Fibroblast of the aortic adventitia (primary cell): ENCODE data around the gene TRIM42. TPM values are rescaled to one million over a fixed set of nuclear protein-coding genes. Genes with fewer than 3 reads are reported as not detected.
A peak's percentile ranks its signal among the peaks of the same experiment; 100 is the strongest.

Experiments used
- DNase-seq: peaks from one replicate; pipeline ENCODE4 v3.0.0-alpha.2; 2010; ENCODE audit warnings: low read depth
- H3K4me3 ChIP-seq: 2 replicates; pipeline ENCODE4 v1.5.1; 2011; ENCODE audit warnings: low read depth, mild to moderate bottlenecking, control low read depth, low read length, moderate library complexity
- CTCF ChIP-seq: IDR thresholded peaks from 2 replicates; pipeline ENCODE4 v1.5.1; 2011; ENCODE audit warnings: mild to moderate bottlenecking, low read length, control low read depth, inconsistent platforms; ENCODE audit not compliant: insufficient read depth
- total RNA-seq: library from RNA; depleted of rRNA; stranded (reverse); fragments of >200 nt; gene quantifications from 2 replicates; pipeline ENCODE4 v1.2.3, GENCODE V29; 2012; ENCODE audit warnings: low replicate concordance

Gene TRIM42
- not detected in 2 replicates for total RNA-seq

DNA sequence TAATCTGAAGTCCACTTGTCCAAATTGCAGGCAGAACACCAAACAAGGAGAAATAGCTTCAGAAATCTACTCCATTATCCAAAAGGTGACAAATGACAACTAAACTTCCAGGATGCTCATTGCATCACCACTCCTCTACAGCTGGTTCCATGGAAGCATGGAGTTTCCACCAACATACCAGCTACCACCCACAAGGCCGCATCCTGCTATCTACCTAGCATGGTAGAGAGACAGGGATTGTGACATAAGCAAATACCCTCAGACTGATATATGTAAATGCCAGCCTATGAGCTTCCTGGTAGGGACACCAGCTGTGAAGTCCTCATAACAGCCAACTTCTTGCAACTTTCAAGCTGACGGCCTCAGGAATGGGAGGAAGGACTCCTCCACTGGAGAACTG is at the start of gene TRIM42:
TSS of gene TRIM42 (plus strand) at position 301 of the 400 bp plus-strand sequence. CDS start 166 bp downstream, outside the sequence.
- no peak for TF ChIP-seq CTCF
- H3K4me3 ChIP-seq, result no peak within 1 kb of the TSS
- no peak for DNase-seq

GRCh38 chr3:140628606-140629005 is 49.3 kb upstream of the TRIM42 start:
- no peak overlapping the region for H3K4me3 ChIP-seq
- no peak for DNase-seq
- TF ChIP-seq CTCF, result no peak

DNA sequence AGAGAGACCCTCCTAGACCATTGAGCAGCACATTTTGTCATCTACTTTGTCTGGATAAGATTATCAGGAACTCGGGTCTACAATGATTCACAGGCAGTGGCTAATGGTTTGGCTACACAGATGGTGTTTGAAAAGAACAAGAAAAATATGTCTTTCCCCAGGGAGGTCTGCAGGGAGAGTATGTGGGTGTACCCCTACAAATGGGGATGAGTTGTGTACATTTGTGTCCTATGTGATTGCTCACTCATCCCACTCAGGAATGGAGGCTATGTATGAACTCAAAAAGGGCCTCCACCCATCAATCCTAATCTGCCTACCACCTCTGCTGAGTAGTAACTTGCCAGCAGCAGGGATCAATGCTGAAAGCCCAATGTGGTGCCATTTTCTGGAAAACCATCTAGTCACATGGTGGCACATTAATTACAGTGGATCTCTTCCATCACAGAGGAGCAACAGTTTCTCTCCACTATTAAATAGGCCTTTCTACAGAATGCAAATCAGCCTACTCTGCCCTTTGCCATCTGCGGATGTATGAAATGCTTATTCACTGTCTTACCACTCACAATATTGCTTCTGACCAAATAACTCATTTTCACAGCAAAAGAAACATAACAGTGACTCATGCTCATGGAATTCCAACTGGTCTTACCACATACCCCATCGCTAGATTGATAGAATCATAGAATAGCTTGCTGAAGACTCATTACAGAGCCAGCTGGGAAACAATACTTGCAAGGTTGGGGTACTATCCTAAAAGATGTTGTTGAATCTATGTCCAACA is 48.3 kb upstream of the TRIM42 start:
- H3K4me3 ChIP-seq, result no peak overlapping the region
- no peak for TF ChIP-seq CTCF
- DNase-seq, result peak; percentile 93

DNA sequence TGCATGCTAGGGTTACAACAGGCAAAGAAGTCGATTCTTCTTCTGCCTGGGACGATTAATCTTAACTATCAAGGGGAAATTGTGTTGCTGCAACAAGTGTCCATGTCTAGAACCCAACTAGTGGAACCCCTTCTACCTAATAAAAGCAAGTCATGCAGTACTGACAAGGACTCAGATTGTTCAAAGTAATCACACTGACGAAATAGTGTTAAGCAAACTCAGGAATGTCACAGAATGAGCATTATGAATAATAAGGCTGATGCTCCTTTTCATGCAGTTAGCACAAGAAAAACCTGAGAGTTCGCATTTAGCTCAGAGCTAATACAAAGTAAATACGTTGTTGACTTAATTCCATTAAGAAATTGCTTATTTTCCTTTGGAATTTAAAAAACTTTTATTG is 47.5 kb upstream of the TRIM42 start:
- peak; percentile 11 for DNase-seq
- no peak for TF ChIP-seq CTCF
- H3K4me3 ChIP-seq, result no peak overlapping the region

- no peak for TF ChIP-seq CTCF
- DNase-seq, result peak; percentile 11
- H3K4me3 ChIP-seq, result no peak overlapping the region
Measured at GRCh38 chr3:140630866-140631265, 47.0 kb upstream of the TRIM42 start.

- H3K4me3 ChIP-seq, result no peak overlapping the region
- no peak for DNase-seq
- no peak for TF ChIP-seq CTCF
Measured at GRCh38 chr3:140635276-140635675, 42.6 kb upstream of the TRIM42 start.
